Transverse colon (tissue), 4 donors: ENCODE data around the gene TTC3. TPM values are rescaled to one million over a fixed set of nuclear protein-coding genes. Genes with fewer than 3 reads are reported as not detected.

Source experiments
- DNase-seq: peaks from one replicate; pipeline ENCODE4 v3.0.0-alpha.2; 2019
- H3K27ac ChIP-seq, 4 donors: fragments of 200-600 bp; sonication (generic); 2 replicates each; pipeline ENCODE4 v1.5.1; 2016 to 2018; ENCODE audit warnings: inconsistent platforms in 4 of 4
- H3K27me3 ChIP-seq: fragments of 200-600 bp; sonication (generic); 2 replicates; pipeline ENCODE4 v1.5.1; 2017; ENCODE audit warnings: inconsistent platforms
- H3K36me3 ChIP-seq, 4 donors: fragments of 200-600 bp; sonication (generic); 2 replicates each; pipeline ENCODE4 v1.5.1; 2017 to 2019; ENCODE audit warnings: inconsistent platforms in 4 of 4
- H3K4me1 ChIP-seq, 4 donors: fragments of 200-600 bp; sonication (generic); 2 replicates each; pipeline ENCODE4 v1.5.1; 2017 to 2020; ENCODE audit warnings: inconsistent platforms in 4 of 4
- H3K4me3 ChIP-seq, 4 donors: fragments of 200-600 bp; sonication (generic); 1 replicate in 1 of 4; 2 replicates in 3 of 4; pipeline versions ENCODE4 v1.5.1 to v1.6.1; 2017 to 2019; ENCODE audit warnings: inconsistent platforms in 4 of 4
- H3K9me3 ChIP-seq, 2 donors: fragments of 200-600 bp; sonication (generic); 2 replicates each; pipeline ENCODE4 v1.5.1; 2017 to 2019; ENCODE audit warnings: inconsistent platforms in 2 of 2
- EP300 ChIP-seq: sonication (generic); formaldehyde crosslinking; IDR thresholded peaks from one replicate; pipeline ENCODE4 v1.6.1; 2017; ENCODE audit warnings: antibody characterized with exemption, low read depth
- POLR2A ChIP-seq: fragments of 450-650 bp; IDR thresholded peaks from one replicate; pipeline ENCODE4 v1.6.1; 2016; ENCODE audit warnings: antibody characterized with exemption, mild to moderate bottlenecking, moderate library complexity
- POLR2AphosphoS5 ChIP-seq, 3 donors: sonication (generic); formaldehyde crosslinking; IDR thresholded peaks; one replicate each; pipeline ENCODE4 v1.6.1; 2016; ENCODE audit warnings: antibody characterized with exemption in 3 of 3
- WGBS, 2 donors: methylation state at CpG; one replicate each; pipeline ENCODE4 v1.1.5; 2018; ENCODE audit warnings: low coverage in 1 of 2; 5-methylcytosine and 5-hydroxymethylcytosine counted together
- in situ Hi-C, 4 donors: fragments of 200-750 bp; cut with MboI; loops; one replicate each; pipeline versions ENCODE4 v1.15.0 to v1.15.1; 2017; ENCODE audit warnings: low sequenced_read_pairs in 3 of 4, low pct_ligation_motif_present in 1 of 4, low pct_unique_long_range_greater_than_20kb in 1 of 4
- intact Hi-C: fragments of 100-400 bp; cut with DNase I; formaldehyde crosslinking; loops from one replicate; pipeline ENCODE4 v1.15.1; 2023; ENCODE audit warnings: low total_unique reads
- total RNA-seq, 4 donors: library from RNA; depleted of rRNA; stranded (reverse); fragments of >200 nt; gene quantifications; one replicate each; pipeline ENCODE4 v1.1.0, GENCODE V29; 2016
- TF ChIP-seq, protein P1 (sequence below), 5 experiments: fragments of 200-600 bp in 3 of 5; fragments of 450-650 bp in 2 of 5; sonication (generic) in 3 of 5; IDR thresholded peaks; 1 replicate in 2 of 5; 2 replicates in 3 of 5; pipeline ENCODE4 v1.5.1; 2016 to 2017; ENCODE audit warnings: antibody characterized with exemption in 5 of 5, inconsistent platforms in 3 of 5, mild to moderate bottlenecking in 2 of 5, moderate library complexity in 1 of 5

Gene TTC3
- total RNA-seq, 4 donors from 2014 or later: 84.0 to 247 (median 146) TPM

DNA sequence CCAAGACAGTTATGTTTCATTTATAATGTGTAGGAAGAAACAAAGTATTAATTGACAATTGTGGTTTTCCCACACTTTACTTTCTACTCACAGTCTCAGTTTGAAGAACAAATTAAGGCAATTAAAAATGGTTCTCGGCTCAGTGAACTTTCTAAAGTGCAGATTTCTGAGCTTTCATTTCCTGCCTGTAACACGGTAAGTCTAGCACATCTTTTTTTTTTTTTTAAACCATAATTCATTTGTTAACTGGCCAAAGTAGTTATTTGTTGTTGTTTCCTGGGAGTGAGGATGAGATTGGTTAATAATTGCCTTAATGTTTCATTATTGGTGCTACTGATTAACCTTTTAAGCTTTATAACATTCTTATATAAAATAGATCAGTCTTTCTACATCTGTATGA lies 119.0 kb downstream of the TTC3 start:
- in situ Hi-C loops (no loop called here), intact Hi-C loops (no loop called here)
- peaks cover 0 to 38% (median 11%) of the 10 kb centered on the region in 4 donors for H3K36me3 ChIP-seq
- no peaks in the 10 kb centered on the region for H3K4me1 ChIP-seq
- no peak for TF ChIP-seq EP300
- TF ChIP-seq, protein P1, sequence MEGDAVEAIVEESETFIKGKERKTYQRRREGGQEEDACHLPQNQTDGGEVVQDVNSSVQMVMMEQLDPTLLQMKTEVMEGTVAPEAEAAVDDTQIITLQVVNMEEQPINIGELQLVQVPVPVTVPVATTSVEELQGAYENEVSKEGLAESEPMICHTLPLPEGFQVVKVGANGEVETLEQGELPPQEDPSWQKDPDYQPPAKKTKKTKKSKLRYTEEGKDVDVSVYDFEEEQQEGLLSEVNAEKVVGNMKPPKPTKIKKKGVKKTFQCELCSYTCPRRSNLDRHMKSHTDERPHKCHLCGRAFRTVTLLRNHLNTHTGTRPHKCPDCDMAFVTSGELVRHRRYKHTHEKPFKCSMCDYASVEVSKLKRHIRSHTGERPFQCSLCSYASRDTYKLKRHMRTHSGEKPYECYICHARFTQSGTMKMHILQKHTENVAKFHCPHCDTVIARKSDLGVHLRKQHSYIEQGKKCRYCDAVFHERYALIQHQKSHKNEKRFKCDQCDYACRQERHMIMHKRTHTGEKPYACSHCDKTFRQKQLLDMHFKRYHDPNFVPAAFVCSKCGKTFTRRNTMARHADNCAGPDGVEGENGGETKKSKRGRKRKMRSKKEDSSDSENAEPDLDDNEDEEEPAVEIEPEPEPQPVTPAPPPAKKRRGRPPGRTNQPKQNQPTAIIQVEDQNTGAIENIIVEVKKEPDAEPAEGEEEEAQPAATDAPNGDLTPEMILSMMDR (IDR thresholded peaks at IDR 0.05): no peak
- TF ChIP-seq POLR2AphosphoS5 (IDR thresholded peaks at IDR 0.05): no peak
- no peak for TF ChIP-seq POLR2A
- no peak overlapping the region for H3K4me3 ChIP-seq
- no peak overlapping the region for H3K27ac ChIP-seq
- no peak for DNase-seq
- H3K9me3 ChIP-seq: no peaks in the 10 kb centered on the region
- H3K27me3 ChIP-seq: no peaks in the 10 kb centered on the region
- WGBS, 2 donors: 52 to 61% methylated on average over 2 of the region's 2 CpGs

DNA sequence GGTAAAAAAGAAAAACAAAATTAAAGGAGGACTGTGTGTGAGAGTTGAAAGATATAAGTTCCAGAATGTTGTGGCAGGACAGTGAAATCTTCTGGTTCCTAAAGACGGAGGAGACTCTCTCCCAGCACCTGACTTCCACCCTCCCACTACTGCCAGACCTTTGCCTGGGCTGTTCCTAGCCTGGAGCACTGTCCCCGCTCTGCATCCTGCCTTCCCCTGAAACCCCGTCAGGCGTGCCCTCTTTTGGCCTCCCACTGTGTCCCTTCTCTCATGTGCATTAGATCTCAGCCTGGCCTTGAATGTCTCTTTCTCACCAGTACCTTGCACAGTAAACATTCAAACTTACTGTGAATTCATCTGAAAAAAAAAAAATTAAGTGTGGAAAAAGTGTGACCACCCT lies 120.0 kb downstream of the TTC3 start:
- Histone ChIP-seq H3K27me3 (no peaks in the 10 kb centered on the region), H3K9me3 (no peaks in the 10 kb centered on the region), H3K27ac (no peak overlapping the region), H3K36me3 (peaks cover 0 to 30% (median 8%) of the 10 kb centered on the region in 4 donors), H3K4me3 (no peak overlapping the region), H3K4me1 (no peaks in the 10 kb centered on the region)
- no peak for DNase-seq
- TF ChIP-seq POLR2A: no peak
- no peak for TF ChIP-seq POLR2AphosphoS5 (IDR thresholded peaks at IDR 0.05)
- TF ChIP-seq, protein P1 (IDR thresholded peaks at IDR 0.05): no peak
- TF ChIP-seq EP300: no peak
- 72 to 80% methylated on average over 1 to 4 of the region's 4 CpGs for WGBS, 2 donors
- in situ Hi-C loops (no loop called here), intact Hi-C loops (no loop called here)

DNA sequence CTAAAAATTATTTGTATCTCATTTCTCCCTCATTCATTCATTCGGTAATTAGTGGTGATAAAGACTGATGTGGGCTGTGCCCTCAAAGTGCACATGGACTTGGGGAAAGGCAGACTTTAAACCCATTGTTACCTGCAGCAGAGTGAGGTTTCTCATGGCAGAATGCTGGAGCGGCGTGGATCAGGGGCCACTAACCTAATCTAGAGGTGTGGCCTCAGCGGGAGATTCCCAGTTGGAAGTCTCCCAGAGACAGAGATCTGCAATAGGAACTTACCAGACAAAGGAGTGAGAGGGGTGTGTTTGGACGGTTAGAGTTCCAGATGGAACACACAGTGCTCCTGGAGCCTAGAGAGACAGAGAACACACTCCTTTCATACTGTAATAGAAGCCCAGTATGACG lies 120.6 kb downstream of the TTC3 start:
- TF ChIP-seq POLR2AphosphoS5 (IDR thresholded peaks at IDR 0.05) (no peak), EP300 (no peak), POLR2A (no peak)
- TF ChIP-seq, protein P1 (IDR thresholded peaks at IDR 0.05): no peak
- no peaks in the 10 kb centered on the region for H3K27me3 ChIP-seq
- no peak overlapping the region for H3K27ac ChIP-seq
- H3K36me3 ChIP-seq: peaks cover 0 to 26% (median 8%) of the 10 kb centered on the region in 4 donors
- H3K4me1 ChIP-seq: no peaks in the 10 kb centered on the region
- H3K9me3 ChIP-seq: no peaks in the 10 kb centered on the region
- no peak overlapping the region for H3K4me3 ChIP-seq
- WGBS, 2 donors: 98% methylated on average over 6 of the region's 6 CpGs; no CpG with 5 or more reads in 1 of the 2 donors
- intact Hi-C loops: no loop called here
- in situ Hi-C loops: no loop called here
- no peak for DNase-seq

DNA sequence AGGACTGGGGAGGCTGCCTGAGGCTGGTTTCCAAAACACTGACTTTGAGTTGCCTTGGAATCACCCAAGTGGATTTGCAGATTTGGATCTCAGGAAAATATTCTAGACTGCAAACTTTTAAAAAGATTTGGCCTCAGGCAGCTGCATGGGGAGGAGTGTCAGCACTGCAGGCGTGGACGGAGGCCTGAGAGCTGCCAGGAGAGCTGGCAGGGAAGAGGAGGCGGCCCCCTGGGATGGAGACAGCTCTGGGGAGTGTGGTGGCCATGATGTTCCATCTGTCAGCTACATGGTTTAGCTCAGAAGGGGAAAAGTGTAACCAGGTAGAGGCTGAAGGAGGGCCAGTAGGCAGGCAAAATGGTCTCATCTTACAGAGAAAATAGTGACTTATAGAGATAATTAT lies 122.0 kb downstream of the TTC3 start:
- Histone ChIP-seq H3K9me3 (no peaks in the 10 kb centered on the region), H3K27me3 (no peaks in the 10 kb centered on the region), H3K36me3 (peaks cover 0 to 19% (median 6%) of the 10 kb centered on the region in 4 donors), H3K4me3 (no peak overlapping the region), H3K27ac (no peak overlapping the region), H3K4me1 (no peaks in the 10 kb centered on the region)
- no peak for TF ChIP-seq POLR2AphosphoS5 (IDR thresholded peaks at IDR 0.05)
- no peak for TF ChIP-seq POLR2A
- TF ChIP-seq EP300: no peak
- TF ChIP-seq, protein P1 (IDR thresholded peaks at IDR 0.05): no peak
- no peak for DNase-seq
- intact Hi-C loops: no loop called here
- WGBS, 2 donors: 83 to 88% methylated on average over 3 of the region's 3 CpGs
- in situ Hi-C loops: no loop called here
